DMS 273 treated with DMSO at 0.1 percent for 48 hours (cell line): ENCODE results near the gene PDXDC1.
"Not testable (repeated sequence)": the region's sequence is repeated elsewhere in the genome, so short reads cannot be mapped to it uniquely, and the experiment has no call there.

Experiments
- DNase-seq: peaks from one replicate; lab custom pipeline; 2025; lab: John Stamatoyannopoulos, UW

Gene PDXDC1

GRCh38 chr16:15016951-15017580 lies 42.2 kb downstream of the PDXDC1 start:
- DNase-seq = not testable (repeated sequence)

DNA sequence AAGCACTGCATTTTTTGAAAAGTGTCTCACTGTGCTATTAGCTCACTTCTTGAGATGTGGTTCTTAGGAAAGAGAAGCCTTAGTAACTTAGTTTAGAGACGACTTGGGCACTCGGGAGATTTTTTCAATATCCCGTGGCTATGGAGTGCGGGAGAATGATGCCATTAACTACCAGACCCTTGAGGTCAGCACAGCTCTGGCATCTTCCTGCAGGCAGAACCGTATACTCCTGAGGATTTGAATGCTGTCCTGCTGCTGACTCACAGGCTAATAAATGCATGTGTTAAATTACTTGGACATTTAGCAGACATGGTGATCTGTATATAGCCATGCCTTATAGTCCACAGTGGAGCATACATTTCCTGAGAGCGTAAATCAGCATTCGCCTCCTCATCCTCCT lies 46.6 kb downstream of the PDXDC1 start:
- not testable (repeated sequence) for DNase-seq

DNA sequence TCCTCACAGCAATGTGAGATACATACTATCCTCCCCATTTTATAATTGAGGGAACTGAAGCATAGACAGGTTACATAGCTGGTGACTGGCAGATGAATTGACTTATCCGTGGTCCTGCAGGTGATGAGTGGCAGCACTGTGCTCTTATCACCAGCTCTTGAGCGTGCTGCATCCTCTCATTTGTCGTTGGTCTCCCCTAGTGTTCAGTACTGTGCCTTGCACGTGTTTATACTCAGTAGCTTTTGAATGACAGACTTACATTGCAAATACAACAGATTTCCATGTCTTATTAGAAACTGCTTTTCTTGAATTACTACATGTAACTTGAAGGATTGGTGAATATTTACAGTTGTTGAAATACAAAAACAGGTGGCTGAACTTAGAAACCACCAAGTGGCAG lies 47.4 kb downstream of the PDXDC1 start:
- not testable (repeated sequence) for DNase-seq

DNA sequence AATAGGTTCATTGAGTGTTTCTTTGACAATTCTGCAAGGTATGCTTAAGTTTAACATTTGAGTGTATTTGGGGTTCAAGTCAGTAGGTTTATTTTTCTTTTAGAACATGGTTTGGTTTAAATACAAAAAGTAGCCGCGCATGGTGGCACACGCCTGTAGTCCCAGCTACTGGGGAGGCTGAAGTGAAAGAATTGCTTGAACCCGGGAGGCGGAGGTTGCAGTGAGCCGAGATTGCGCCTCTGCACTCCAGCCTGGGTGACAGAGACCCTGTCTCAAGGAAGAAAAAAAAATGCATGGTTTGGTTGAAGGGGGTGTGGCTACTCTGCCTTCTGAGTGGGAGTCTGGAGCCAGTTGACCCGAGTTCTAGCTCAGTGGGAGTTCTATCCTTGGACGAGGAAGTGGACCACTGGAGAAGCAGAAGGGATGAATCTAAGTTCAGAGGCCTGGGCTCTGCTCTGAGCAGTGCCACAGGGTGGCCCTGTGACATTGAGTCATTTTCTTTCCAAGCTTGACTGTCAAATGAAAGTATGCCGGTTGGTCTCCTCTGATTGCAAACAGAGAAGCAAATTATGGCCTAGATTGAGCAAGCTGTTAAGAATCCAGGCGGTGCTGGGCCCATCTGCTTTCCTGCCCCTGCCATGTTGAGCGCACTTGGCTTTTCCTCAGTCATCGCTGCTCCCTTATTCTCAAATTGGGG lies 48.7 kb downstream of the PDXDC1 start:
- DNase-seq = not testable (repeated sequence)

DNA sequence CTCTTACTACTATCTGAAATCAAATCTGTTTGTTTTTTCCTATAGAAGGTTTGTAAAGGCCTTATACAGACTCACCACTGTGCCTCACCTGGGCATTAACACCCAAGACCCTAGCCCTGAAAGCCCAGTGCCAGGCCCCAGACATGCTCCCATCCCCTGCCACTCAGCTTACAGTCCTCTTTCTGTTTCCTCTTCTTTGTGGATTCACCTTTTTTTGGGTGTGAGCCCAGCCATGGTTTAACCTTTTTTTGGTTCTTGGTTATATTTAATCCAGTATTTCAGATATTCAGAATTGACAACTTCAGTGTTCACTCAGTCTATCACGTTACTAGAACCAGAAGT lies 50.0 kb downstream of the PDXDC1 start:
- not testable (repeated sequence) for DNase-seq

- not testable (repeated sequence) for DNase-seq
Observed at GRCh38 chr16:15025234-15025951, 50.6 kb downstream of the PDXDC1 start.

DNA sequence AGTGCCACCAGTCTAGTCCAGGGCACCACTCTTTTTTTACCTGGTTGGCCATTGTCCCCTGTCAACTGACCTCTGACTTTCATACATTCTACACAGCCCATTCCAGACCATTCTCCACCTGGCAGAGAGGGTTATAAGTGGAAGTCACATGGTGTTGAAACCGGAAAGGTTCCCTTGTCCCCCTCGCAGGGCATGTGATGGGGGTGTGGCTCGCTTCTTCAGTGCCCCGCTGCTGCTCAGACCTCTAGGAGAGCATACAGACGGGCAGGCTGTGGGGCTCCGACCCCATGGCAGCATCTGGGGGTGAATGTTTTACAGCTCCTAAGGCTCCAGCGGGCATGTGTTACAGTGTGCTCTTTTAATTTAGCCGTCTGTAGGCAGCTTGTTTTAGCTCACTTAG lies 52.2 kb downstream of the PDXDC1 start:
- DNase-seq = not testable (repeated sequence)

GRCh38 chr16:15027503-15028344 lies 52.9 kb downstream of the PDXDC1 start:
- not testable (repeated sequence) for DNase-seq

GRCh38 chr16:15028345-15028715 lies 53.5 kb downstream of the PDXDC1 start:
- not testable (repeated sequence) for DNase-seq

DNA sequence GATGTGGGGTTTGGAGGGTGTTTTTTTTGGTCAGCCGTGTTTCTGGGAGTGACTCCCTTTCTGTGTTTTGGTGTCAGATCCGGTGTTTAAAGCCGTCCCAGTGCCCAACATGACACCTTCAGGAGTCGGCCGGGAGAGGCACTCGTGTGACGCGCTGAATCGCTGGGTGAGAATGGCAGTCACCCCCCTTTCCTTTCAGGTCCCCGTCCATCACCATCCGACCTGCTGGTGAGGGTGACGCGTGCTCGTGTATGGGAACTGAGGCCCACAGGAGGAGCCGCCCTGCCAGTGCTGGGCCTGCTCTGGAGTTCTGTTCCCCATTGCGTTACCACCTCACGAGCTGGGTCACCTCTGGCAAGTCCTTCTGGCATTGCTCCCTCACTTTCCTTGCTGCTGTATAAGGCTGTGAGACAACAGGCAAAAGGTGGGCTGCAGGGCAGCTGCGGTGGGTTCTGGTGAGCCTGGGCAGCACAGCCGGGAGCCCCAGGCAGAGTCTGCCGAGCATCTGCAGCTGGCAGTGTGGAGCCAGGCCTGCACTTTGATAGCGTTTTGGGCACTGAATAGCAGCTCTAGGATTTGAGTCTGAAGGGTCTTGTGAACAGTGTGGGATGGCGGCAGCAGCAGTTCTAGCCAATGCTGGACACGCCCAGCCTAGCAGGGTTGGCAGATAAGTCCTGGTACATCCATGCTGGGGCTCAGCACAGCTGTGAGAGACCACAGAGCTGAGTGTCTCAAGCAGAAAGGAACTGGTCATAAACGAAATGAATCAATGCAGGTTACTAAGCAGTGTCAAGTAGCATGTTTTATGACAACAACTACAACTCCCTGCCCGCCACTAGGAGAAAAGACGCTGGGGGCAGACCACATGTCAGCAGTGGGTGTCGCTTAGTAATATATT lies 54.2 kb downstream of the PDXDC1 start:
- not testable (repeated sequence) for DNase-seq

DNA sequence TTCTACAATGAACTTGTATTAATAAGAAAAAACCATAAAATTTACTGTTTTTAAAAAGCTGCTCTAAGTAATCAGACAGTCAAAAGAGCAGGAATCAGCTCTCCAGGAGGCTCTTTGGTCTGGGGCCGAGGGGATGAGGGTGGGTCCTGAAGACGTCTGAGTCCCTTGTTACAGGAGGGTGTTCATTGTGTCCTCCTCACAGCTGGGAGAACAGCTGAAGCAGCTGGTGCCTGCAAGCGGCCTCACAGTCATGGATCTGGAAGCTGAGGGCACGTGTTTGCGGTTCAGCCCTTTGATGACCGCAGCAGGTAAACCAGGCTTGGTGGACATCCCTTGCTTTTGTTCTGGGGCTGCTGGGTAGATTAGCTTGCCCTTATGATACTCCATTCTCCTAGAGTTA lies 54.9 kb downstream of the PDXDC1 start:
- not testable (repeated sequence) for DNase-seq

GRCh38 chr16:15031179-15031578 lies 56.4 kb downstream of the PDXDC1 start:
- DNase-seq = no peak

- DNase-seq = no peak
Observed at GRCh38 chr16:15031586-15031985, 56.8 kb downstream of the PDXDC1 start.

GRCh38 chr16:15032547-15033308 lies 57.9 kb downstream of the PDXDC1 start:
- no peak for DNase-seq

- DNase-seq = no peak
Observed at GRCh38 chr16:15033309-15033707, 58.5 kb downstream of the PDXDC1 start.

- no peak for DNase-seq
Observed at GRCh38 chr16:15034266-15035162, 59.7 kb downstream of the PDXDC1 start.

DNA sequence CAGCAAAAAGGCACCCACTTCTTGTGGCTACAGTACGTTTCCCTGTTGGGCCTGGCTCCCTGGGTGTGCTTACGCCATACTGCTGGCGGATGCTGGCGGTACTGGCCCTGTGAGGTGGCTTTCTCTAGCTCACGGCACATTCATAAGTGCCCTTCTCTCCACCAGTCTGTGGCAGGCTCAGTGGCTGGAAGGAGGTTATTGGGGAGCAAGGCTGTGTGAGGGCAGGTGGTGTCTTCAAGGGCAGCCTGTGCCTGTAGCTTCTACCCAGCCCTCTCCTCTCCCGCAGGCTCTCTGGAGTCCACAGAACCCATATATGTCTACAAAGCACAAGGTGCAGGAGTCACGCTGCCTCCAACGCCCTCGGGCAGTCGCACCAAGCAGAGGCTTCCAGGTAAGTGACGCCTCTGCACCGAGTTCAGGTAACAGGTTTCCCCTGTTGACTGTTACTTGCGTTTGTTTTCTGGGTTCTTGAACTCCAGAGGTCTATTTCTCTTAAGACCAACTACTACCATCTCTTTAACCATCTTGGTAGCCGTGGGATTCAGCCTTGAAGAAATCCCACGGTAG lies 60.4 kb downstream of the PDXDC1 start:
- DNase-seq = no peak

DNA sequence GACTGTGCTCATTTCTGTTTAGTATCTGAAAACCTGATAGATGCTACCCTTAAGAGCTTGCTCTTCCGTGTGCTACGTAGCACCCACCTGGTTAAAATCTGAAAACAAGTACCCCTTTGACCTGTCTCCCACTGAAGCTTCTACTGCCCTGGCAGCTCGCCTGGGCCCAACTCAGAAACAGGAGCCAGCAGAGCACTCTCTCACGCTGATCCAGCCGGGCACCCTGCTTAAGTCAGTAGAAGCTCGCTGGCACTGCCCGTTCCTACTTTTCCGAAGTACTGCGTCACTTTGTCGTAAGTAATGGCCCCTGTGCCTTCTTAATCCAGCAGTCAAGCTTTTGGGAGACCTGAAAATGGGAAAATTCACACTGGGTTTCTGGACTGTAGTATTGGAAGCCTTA lies 62.2 kb downstream of the PDXDC1 start:
- no peak for DNase-seq

DNA sequence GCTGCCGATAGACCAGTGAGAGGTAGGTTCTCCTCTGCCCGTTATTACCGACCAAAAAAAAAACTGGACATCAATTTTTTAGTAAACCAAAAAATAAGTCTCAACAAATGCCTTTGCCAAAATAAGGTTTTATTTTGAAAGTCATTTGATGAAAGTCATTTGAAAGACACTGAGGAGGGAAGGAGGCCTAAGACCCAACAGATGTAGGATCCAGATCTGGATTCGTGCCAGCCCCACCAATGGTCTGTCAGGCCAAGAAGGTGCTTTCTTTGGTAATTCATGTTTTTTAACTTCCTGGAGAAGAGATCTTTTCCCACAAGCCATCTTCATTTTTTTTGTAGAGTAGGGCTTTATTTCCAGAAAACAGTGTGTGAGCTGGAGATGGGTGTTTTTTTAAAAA lies 62.9 kb downstream of the PDXDC1 start:
- no peak for DNase-seq
